Naive B cell (primary cell): ENCODE measurements around the gene GLYATL1. TPM values are rescaled to one million over a fixed set of nuclear protein-coding genes. Genes with fewer than 3 reads are reported as not detected.

Source experiments
- ATAC-seq, 2 donors: fragments of 150-1000 bp; cut with Tn5 transposase; 2 replicates each; pipeline ENCODE4 v1.10.0; 2021; ENCODE audit warnings: low read depth in 2 of 2, mild to moderate bottlenecking in 2 of 2, moderate library complexity in 2 of 2
- DNase-seq: peaks from one replicate; pipeline ENCODE4 v3.0.0; 2022
- H3K27ac Mint-ChIP-seq, 6 donors: one replicate each; pipeline ENCODE4 v1.8.0; 2020 to 2022; ENCODE audit warnings: mild to moderate bottlenecking in 6 of 6, mixed read lengths in 6 of 6, moderate library complexity in 5 of 6, inconsistent platforms in 2 of 6
- H3K27me3 Mint-ChIP-seq, 3 donors: one replicate each; pipeline ENCODE4 v1.8.0; 2021 to 2022; ENCODE audit warnings: mixed read lengths in 3 of 3, mild to moderate bottlenecking in 1 of 3
- H3K36me3 Mint-ChIP-seq, 2 donors: one replicate each; pipeline ENCODE4 v1.8.0; 2020 to 2022; ENCODE audit warnings: mixed read lengths in 2 of 2, inconsistent platforms in 1 of 2, mild to moderate bottlenecking in 1 of 2
- H3K4me1 Mint-ChIP-seq, 3 donors: one replicate each; pipeline ENCODE4 v1.8.0; 2020 to 2022; ENCODE audit warnings: mixed read lengths in 3 of 3, inconsistent platforms in 1 of 3, mild to moderate bottlenecking in 1 of 3, moderate library complexity in 1 of 3
- H3K4me3 Mint-ChIP-seq, 8 donors: one replicate each; pipeline ENCODE4 v1.8.0; 2020 to 2022; ENCODE audit warnings: mild to moderate bottlenecking in 8 of 8, mixed read lengths in 8 of 8, moderate library complexity in 8 of 8, inconsistent platforms in 2 of 8
- H3K9me3 Mint-ChIP-seq, 7 donors: one replicate each; pipeline ENCODE4 v1.8.0; 2020 to 2022; ENCODE audit warnings: mixed read lengths in 7 of 7, mild to moderate bottlenecking in 5 of 7, inconsistent platforms in 2 of 7, moderate library complexity in 1 of 7
- polyA plus RNA-seq, 6 donors: library from polyadenylated mRNA; unstranded; fragments of 300-500 nt; fragmentation: Illumina TruSeq; gene quantifications; one replicate each; pipeline ENCODE4 v1.2.3, GENCODE V29; 2021; ENCODE audit warnings: low read depth in 6 of 6

GLYATL1 gene, protein sequence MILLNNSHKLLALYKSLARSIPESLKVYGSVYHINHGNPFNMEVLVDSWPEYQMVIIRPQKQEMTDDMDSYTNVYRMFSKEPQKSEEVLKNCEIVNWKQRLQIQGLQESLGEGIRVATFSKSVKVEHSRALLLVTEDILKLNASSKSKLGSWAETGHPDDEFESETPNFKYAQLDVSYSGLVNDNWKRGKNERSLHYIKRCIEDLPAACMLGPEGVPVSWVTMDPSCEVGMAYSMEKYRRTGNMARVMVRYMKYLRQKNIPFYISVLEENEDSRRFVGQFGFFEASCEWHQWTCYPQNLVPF
- polyA plus RNA-seq, result under 1 TPM in 5 of 6 donors, not detected in 1; 0.15 to 0.79 (median 0.31) TPM

DNA sequence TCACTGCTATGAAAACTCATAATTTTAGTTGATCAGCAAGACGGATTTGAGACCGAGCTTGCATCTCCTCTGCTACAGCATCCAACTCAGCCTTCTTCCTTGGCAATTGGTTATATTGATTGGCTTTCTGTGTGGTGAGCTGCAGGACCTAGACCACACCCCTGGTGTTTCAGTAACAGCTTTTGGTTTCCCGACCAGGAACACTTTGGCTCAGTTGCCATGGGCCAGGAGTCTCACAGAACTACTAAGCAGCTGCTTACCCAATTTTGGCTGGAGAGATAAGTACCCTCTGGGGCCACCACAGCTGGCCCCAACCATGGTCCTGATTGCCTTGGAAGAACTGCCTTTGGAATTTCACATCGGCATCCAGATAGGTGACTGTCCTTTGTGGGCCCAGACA, at the start of gene GLYATL1:
Gene GLYATL1, plus strand, starts transcription at position 212 of the 400 bp plus-strand sequence. CDS start 7,600 bp downstream, outside the sequence.
- no peak for DNase-seq
- Mint-ChIP-seq H3K27ac (peak within 1 kb of the TSS in 1 of 6 donors; percentile 6), H3K9me3 (peaks cover 0 to 4% (median 2%) of the 10 kb centered on the region in 7 donors), H3K4me3 (no peak within 1 kb of the TSS), H3K4me1 (no peaks in the 10 kb centered on the region), H3K36me3 (peaks cover 8 to 14% of the 10 kb centered on the region in 2 donors), H3K27me3 (peaks cover 0 to 8% (median 6%) of the 10 kb centered on the region in 3 donors)
- ATAC-seq, result no peak

DNA sequence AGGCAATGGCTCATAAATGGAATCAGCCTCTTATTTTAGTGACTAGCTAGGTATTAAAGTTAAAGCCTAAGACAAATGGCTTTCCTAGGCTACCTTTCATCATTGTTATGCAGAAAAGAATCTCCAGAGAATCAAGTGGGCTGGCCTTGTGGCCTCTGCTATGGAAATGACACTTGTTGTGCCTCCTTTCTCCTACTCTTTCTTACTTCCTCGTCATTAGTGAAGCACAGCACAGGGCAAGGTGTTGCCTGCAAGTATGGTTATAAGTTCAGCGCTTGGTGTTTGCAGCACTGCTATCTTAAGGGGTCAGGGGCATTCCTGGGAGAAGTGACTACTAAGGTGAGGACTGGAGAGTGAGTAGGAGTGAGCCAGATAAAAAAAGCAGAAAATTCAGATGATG, 45.4 kb upstream of the GLYATL1 start:
- Mint-ChIP-seq H3K4me3 (no peak overlapping the region), H3K9me3 (peaks cover 0 to 4% (median 0%) of the 10 kb centered on the region in 7 donors), H3K27ac (no peak overlapping the region), H3K36me3 (no peaks in the 10 kb centered on the region), H3K4me1 (peaks cover 5 to 7% (median 6%) of the 10 kb centered on the region in 3 donors), H3K27me3 (peaks cover 0 to 6% (median 4%) of the 10 kb centered on the region in 3 donors)
- DNase-seq (no peak), ATAC-seq (no peak)

- peaks cover 24 to 37% (median 31%) of the 10 kb centered on the region in 3 donors for H3K27me3 Mint-ChIP-seq
- H3K9me3 Mint-ChIP-seq, result peaks cover 0 to 2% (median 0%) of the 10 kb centered on the region in 7 donors
- H3K36me3 Mint-ChIP-seq, result no peaks in the 10 kb centered on the region
- peak overlapping the region in 1 of 6 donors; percentile 20 for H3K27ac Mint-ChIP-seq
- DNase-seq (no peak), ATAC-seq (peak; percentile 14 to 36)
- peaks cover 5 to 17% (median 13%) of the 10 kb centered on the region in 3 donors for H3K4me1 Mint-ChIP-seq
- H3K4me3 Mint-ChIP-seq, result no peak overlapping the region
These were observed 41.2 kb upstream of the GLYATL1 start for GRCh38 chr11:58898106-58898505.

- peaks cover 5 to 28% (median 21%) of the 10 kb centered on the region in 3 donors for H3K4me1 Mint-ChIP-seq
These were observed 38.5 kb upstream of the GLYATL1 start for GRCh38 chr11:58900479-58901420.

GRCh38 chr11:58902881-58903280, 36.4 kb upstream of the GLYATL1 start:
- DNase-seq, result no peak
- H3K4me1 Mint-ChIP-seq, result peaks cover 12 to 36% (median 33%) of the 10 kb centered on the region in 3 donors
- no peak for ATAC-seq
- no peak overlapping the region for H3K27ac Mint-ChIP-seq
- H3K9me3 Mint-ChIP-seq, result peaks cover 5 to 19% (median 11%) of the 10 kb centered on the region in 7 donors
- H3K36me3 Mint-ChIP-seq, result peaks cover 14 to 18% of the 10 kb centered on the region in 2 donors
- no peak overlapping the region for H3K4me3 Mint-ChIP-seq
- peaks cover 58 to 71% (median 58%) of the 10 kb centered on the region in 3 donors for H3K27me3 Mint-ChIP-seq

More at GRCh38 chr11:58900479-58901420, 38.5 kb upstream of the GLYATL1 start:
- DNase-seq (no peak), ATAC-seq (peak; percentile 48 to 55)
- Mint-ChIP-seq H3K4me3 (peak overlapping the region in 3 of 8 donors; percentile 10 to 50 (median 41)), H3K27me3 (peaks cover 40 to 58% (median 56%) of the 10 kb centered on the region in 3 donors), H3K9me3 (peaks cover 0 to 7% (median 0%) of the 10 kb centered on the region in 7 donors), H3K36me3 (peaks cover 7 to 14% of the 10 kb centered on the region in 2 donors), H3K27ac (no peak overlapping the region)

DNA sequence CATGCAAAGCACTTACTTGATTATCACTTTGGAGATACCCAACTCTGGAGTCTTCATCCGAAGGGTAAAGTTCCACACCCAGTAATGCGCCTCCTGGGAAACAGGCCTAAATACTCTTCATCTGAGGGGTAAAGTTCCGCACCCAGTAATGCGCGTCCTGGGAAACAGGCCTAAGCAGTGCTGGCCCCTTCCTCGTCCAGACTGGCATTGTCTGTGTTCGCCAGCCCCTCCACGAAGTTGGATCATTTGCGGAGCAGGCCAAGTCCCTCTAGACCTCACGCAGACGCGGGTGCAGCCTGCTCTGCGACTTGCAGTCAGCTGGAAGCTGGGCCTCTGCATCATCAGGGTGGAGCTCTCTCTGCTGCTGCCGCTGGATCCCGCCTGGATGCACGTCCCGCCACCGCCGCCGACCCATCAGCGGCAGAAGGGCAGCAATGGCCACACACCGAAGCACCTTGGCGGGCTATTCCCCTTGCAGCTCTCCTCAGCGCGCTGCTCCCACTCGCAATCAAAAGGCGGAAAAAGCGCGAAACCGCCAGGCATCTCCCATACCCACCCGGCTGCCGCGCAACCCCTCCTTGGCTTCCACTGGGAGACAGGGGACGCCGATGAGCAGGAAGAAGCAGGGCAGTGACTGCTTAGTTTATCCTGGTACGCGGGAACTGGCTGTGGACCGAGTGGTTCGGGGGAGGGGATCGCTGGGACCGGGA, 34.1 kb upstream of the GLYATL1 start:
- Mint-ChIP-seq H3K4me3 (peak overlapping the region in 6 of 8 donors; percentile 11 to 67 (median 36)), H3K4me1 (peaks cover 9 to 32% (median 32%) of the 10 kb centered on the region in 3 donors), H3K27ac (no peak overlapping the region), H3K27me3 (peaks cover 48 to 69% (median 63%) of the 10 kb centered on the region in 3 donors), H3K9me3 (peaks cover 5 to 36% (median 15%) of the 10 kb centered on the region in 7 donors), H3K36me3 (peaks cover 14 to 20% of the 10 kb centered on the region in 2 donors)
- ATAC-seq (no peak), DNase-seq (no peak)

DNA sequence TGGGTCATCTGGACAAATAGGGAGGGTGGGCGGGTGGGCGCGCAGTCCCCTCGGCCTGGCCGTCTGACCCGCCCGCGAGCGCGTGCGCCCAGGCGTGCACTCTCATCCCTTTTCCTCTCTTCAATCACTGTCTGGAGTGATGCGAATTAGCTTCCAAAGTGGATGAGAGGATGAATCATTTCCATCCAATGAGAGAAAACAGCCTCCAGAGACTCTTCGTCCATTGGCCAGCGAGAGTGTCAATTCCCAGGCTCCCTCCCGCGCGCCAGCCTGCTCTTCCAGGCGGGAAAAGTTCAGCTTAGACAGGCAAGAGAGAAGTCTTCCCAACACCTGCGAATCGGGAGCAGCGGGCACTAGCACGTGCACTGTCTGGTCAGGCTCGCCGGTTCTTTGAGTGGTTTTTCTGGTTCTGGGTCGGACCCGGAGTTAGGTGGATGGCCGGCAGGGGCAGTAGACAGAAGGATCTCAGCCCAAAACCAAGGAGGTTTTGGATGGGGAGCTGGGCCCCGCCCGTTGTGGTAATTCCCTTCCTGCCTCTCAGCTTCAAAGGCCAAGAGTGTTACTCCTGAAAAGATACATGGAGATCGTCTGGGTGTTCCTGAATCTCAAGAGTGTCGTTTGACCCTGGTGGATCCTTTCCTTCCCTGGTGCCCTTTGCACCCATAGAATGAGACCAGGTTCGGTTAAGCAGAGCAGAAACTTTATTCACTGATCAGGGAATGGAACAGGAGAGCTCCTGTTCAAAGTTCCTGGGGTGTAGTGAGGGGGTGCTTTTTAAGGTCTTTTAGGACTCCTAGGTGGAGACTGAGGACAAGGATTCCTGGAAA, 33.4 kb upstream of the GLYATL1 start:
- Mint-ChIP-seq H3K4me3 (peak overlapping the region in 4 of 8 donors; percentile 23 to 73 (median 39)), H3K27me3 (peaks cover 40 to 62% (median 61%) of the 10 kb centered on the region in 3 donors), H3K36me3 (peaks cover 14 to 20% of the 10 kb centered on the region in 2 donors), H3K27ac (peak overlapping the region in 2 of 6 donors; percentile 2 to 49), H3K9me3 (peaks cover 5 to 36% (median 15%) of the 10 kb centered on the region in 7 donors), H3K4me1 (peaks cover 9 to 28% (median 24%) of the 10 kb centered on the region in 3 donors)
- no peak for ATAC-seq
- no peak for DNase-seq

DNA sequence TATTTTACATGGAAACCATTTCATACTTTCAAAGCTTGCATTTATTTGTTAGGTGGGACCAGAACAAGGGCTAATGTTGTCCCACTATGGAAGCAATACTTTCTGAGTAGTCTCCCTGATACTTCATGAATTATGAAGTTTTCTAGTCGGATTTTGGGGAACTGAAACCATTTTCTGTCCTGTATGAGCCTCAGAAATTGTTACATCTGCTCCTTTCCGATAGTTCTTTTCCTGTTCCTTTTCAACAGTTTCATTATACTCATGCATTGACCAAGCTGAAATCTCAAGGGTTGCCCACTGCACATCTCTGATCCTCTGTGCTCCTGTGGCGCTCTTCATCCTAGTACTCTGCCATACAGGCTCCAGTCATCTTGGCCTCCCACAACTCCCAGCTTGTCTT, 31.5 kb upstream of the GLYATL1 start:
- peak; percentile 26 for DNase-seq
- peaks cover 7 to 36% (median 15%) of the 10 kb centered on the region in 7 donors for H3K9me3 Mint-ChIP-seq
- peaks cover 14 to 20% of the 10 kb centered on the region in 2 donors for H3K36me3 Mint-ChIP-seq
- H3K27me3 Mint-ChIP-seq, result peaks cover 33 to 58% (median 47%) of the 10 kb centered on the region in 3 donors
- peaks cover 9 to 25% (median 22%) of the 10 kb centered on the region in 3 donors for H3K4me1 Mint-ChIP-seq
- peak overlapping the region in 1 of 8 donors; percentile 26 for H3K4me3 Mint-ChIP-seq
- H3K27ac Mint-ChIP-seq, result peak overlapping the region in 1 of 6 donors; percentile 64
- peak; percentile 58 to 69 for ATAC-seq

DNA sequence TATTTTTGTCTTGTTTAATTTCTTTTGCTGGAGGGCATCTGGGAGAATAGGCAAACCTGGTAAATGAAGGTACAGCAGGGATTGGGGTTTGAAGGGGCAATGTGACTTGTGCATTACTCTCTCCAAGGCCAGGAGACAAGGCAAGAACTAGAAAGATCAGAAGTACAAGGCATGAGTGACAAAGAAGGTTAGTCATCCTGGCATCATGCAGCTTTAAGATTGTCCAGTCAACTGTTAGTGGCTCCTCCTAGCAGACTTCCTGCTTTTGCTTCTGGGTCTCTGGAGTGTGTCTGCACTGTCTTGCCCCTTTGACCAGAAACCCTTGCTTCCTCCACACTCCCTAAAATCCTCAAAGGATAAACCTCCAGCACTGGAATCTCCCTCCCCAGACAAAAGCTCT, 27.2 kb upstream of the GLYATL1 start:
- Mint-ChIP-seq H3K4me1 (peaks cover 8 to 10% (median 9%) of the 10 kb centered on the region in 3 donors), H3K27ac (no peak overlapping the region), H3K4me3 (no peak overlapping the region), H3K9me3 (peaks cover 9 to 54% (median 26%) of the 10 kb centered on the region in 7 donors), H3K36me3 (peaks cover 3 to 19% of the 10 kb centered on the region in 2 donors), H3K27me3 (peaks cover 14 to 28% (median 22%) of the 10 kb centered on the region in 3 donors)
- no peak for ATAC-seq
- DNase-seq, result no peak

- ATAC-seq (no peak), DNase-seq (no peak)
- no peak overlapping the region for H3K4me3 Mint-ChIP-seq
- peaks cover 12 to 23% (median 14%) of the 10 kb centered on the region in 3 donors for H3K27me3 Mint-ChIP-seq
- H3K9me3 Mint-ChIP-seq, result peaks cover 12 to 54% (median 32%) of the 10 kb centered on the region in 7 donors
- H3K27ac Mint-ChIP-seq, result no peak overlapping the region
- H3K4me1 Mint-ChIP-seq, result no peaks in the 10 kb centered on the region
- peaks cover 15 to 25% of the 10 kb centered on the region in 2 donors for H3K36me3 Mint-ChIP-seq
These were observed 25.6 kb upstream of the GLYATL1 start for GRCh38 chr11:58913685-58914084.

GRCh38 chr11:58914821-58915543, 24.3 kb upstream of the GLYATL1 start:
- Mint-ChIP-seq H3K4me1 (no peaks in the 10 kb centered on the region), H3K27me3 (peaks cover 10 to 23% (median 14%) of the 10 kb centered on the region in 3 donors), H3K9me3 (peaks cover 12 to 52% (median 32%) of the 10 kb centered on the region in 7 donors), H3K4me3 (no peak overlapping the region), H3K27ac (no peak overlapping the region), H3K36me3 (peaks cover 15 to 26% of the 10 kb centered on the region in 2 donors)
- DNase-seq (no peak), ATAC-seq (no peak)
